Fibroblast of mammary gland (primary cell): ENCODE measurements around the gene LEUTX.

Source experiments
- DNase-seq: peaks from one replicate; pipeline ENCODE4 v3.0.0-alpha.2; 2010; ENCODE audit warnings: low read depth
- H3K4me3 ChIP-seq: 2 replicates; pipeline ENCODE4 v1.5.1; 2011; ENCODE audit warnings: low read depth, mild to moderate bottlenecking, low read length, moderate library complexity; ENCODE audit not compliant: control insufficient read depth
- CTCF ChIP-seq: conservative IDR thresholded peaks from 2 replicates; pipeline ENCODE4 v1.5.1; 2011; ENCODE audit warnings: low read depth, low read length, inconsistent platforms; ENCODE audit not compliant: control insufficient read depth, insufficient read depth

LEUTX gene

GRCh38 chr19:39768786-39769185 lies 9.9 kb upstream of the LEUTX start:
- H3K4me3 ChIP-seq = no peak overlapping the region
- no peak for TF ChIP-seq CTCF

GRCh38 chr19:39780894-39781293 lies 2.2 kb downstream of the LEUTX start:
- no peak for DNase-seq
- TF ChIP-seq CTCF = no peak
- no peak overlapping the region for H3K4me3 ChIP-seq

More at GRCh38 chr19:39768786-39769185, 9.9 kb upstream of the LEUTX start:
- DNase-seq = no peak

- no peak overlapping the region for H3K4me3 ChIP-seq
- TF ChIP-seq CTCF = no peak
- no peak for DNase-seq
Measured at GRCh38 chr19:39788244-39788643, 9.6 kb downstream of the LEUTX start.

- peak; percentile 80 for DNase-seq
- TF ChIP-seq CTCF = peak; percentile 96
- peak overlapping the region; percentile 54 for H3K4me3 ChIP-seq
Measured at GRCh38 chr19:39792999-39793546, 14.4 kb downstream of the LEUTX start.

- DNase-seq = no peak
- no peak overlapping the region for H3K4me3 ChIP-seq
- no peak for TF ChIP-seq CTCF
Measured at GRCh38 chr19:39795001-39795400, 16.3 kb downstream of the LEUTX start.

- DNase-seq = no peak
- no peak for TF ChIP-seq CTCF
- no peak overlapping the region for H3K4me3 ChIP-seq
Measured at GRCh38 chr19:39796000-39796498, 17.4 kb downstream of the LEUTX start.

GRCh38 chr19:39797083-39797482 lies 18.4 kb downstream of the LEUTX start:
- no peak for TF ChIP-seq CTCF
- no peak for DNase-seq
- H3K4me3 ChIP-seq = no peak overlapping the region
